ENCODE results near the gene TPK1. TPM values are rescaled to one million over a fixed set of nuclear protein-coding genes. Genes with fewer than 3 reads are reported as not detected.

Gene TPK1
- total and polyA plus RNA-seq, 2 of the 8 experiments (the other 6 are each of a cell fraction or from before 2014, with no cell fraction given): 1.9 to 2.7 TPM

DNA sequence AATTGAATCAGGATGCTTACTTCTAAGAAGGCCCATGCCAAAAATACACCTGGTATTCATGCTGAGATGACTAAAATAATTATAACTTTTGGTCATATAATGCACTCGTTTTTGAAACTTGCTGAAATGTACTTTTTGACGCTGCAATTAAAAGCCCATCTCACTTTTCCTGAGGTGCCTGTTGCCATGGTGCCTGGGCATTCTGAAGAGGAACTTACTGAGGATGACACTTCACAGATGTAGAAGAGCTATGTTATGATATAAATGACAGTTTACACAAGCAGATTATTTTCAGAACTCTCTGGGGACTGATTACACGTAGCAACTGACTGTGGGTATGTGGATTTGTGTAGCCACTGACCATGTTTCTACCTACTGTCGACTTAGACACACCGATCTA, 182.4 kb downstream of the TPK1 start (continued):
- TF ChIP-seq, protein P1, sequence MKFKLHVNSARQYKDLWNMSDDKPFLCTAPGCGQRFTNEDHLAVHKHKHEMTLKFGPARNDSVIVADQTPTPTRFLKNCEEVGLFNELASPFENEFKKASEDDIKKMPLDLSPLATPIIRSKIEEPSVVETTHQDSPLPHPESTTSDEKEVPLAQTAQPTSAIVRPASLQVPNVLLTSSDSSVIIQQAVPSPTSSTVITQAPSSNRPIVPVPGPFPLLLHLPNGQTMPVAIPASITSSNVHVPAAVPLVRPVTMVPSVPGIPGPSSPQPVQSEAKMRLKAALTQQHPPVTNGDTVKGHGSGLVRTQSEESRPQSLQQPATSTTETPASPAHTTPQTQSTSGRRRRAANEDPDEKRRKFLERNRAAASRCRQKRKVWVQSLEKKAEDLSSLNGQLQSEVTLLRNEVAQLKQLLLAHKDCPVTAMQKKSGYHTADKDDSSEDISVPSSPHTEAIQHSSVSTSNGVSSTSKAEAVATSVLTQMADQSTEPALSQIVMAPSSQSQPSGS (IDR thresholded peaks at IDR 0.05; ENCODE audit: low read length): no peak
- TF ChIP-seq TAF7 (optimal IDR thresholded peaks at IDR 0.05; ENCODE audit: borderline replicate concordance, low read depth, low read length) (no peak), YY1 (IDR thresholded peaks at IDR 0.05; ENCODE audit: low read depth, low read length) (no peak)

Data from H1 (cell line).